HG03045 (cell line): ENCODE results near the gene RASGRP1.
A peak's percentile ranks its signal among the peaks of the same experiment; 100 is the strongest.

Experiments
- ATAC-seq: cut with Tn5 transposase; IDR thresholded peaks from one replicate; pipeline ENCODE4 v1.9.1; 2021; ENCODE audit warnings: mild to moderate bottlenecking, moderate library complexity; ENCODE audit not compliant: unreplicated experiment

RASGRP1 gene

GRCh38 chr15:38538328-38539007 is 26.1 kb downstream of the RASGRP1 start:
- no peak for ATAC-seq

GRCh38 chr15:38536201-38536676 is 28.4 kb downstream of the RASGRP1 start:
- no peak for ATAC-seq

- no peak for ATAC-seq
Measured at GRCh38 chr15:38535491-38536200, 29.0 kb downstream of the RASGRP1 start.

- ATAC-seq, result no peak
Measured at GRCh38 chr15:38534691-38535090, 29.9 kb downstream of the RASGRP1 start.

- ATAC-seq, result no peak
Measured at GRCh38 chr15:38533926-38534325, 30.7 kb downstream of the RASGRP1 start.

- ATAC-seq, result no peak
Measured at GRCh38 chr15:38533416-38533915, 31.1 kb downstream of the RASGRP1 start.

- ATAC-seq, result no peak
Measured at GRCh38 chr15:38532728-38533127, 31.9 kb downstream of the RASGRP1 start.

- ATAC-seq, result no peak
Measured at GRCh38 chr15:38531509-38531908, 33.1 kb downstream of the RASGRP1 start.

GRCh38 chr15:38530113-38530512 is 34.5 kb downstream of the RASGRP1 start:
- peak; percentile 65 for ATAC-seq

GRCh38 chr15:38528294-38528693 is 36.3 kb downstream of the RASGRP1 start:
- ATAC-seq, result no peak

- ATAC-seq, result no peak
Measured at GRCh38 chr15:38526158-38526557, 38.5 kb downstream of the RASGRP1 start.

- ATAC-seq, result no peak
Measured at GRCh38 chr15:38525489-38525888, 39.1 kb downstream of the RASGRP1 start.

- ATAC-seq, result no peak
Measured at GRCh38 chr15:38524156-38524555, 40.5 kb downstream of the RASGRP1 start.

GRCh38 chr15:38522922-38523321 is 41.7 kb downstream of the RASGRP1 start:
- ATAC-seq, result no peak

GRCh38 chr15:38521316-38521715 is 43.3 kb downstream of the RASGRP1 start:
- no peak for ATAC-seq

GRCh38 chr15:38520035-38520434 is 44.6 kb downstream of the RASGRP1 start:
- ATAC-seq, result no peak

- no peak for ATAC-seq
Measured at GRCh38 chr15:38518084-38518483, 46.5 kb downstream of the RASGRP1 start.

- ATAC-seq, result no peak
Measured at GRCh38 chr15:38517312-38517975, 47.2 kb downstream of the RASGRP1 start.

- ATAC-seq, result no peak
Measured at GRCh38 chr15:38516626-38517025, 48.0 kb downstream of the RASGRP1 start.

GRCh38 chr15:38514601-38515000 is 50.0 kb downstream of the RASGRP1 start:
- ATAC-seq, result no peak

- no peak for ATAC-seq
Measured at GRCh38 chr15:38512901-38513300, 51.7 kb downstream of the RASGRP1 start.

- no peak for ATAC-seq
Measured at GRCh38 chr15:38509152-38509551, 55.5 kb downstream of the RASGRP1 start.
